Neural cell (in vitro differentiated cells): ENCODE measurements around the gene ART1.

ENCODE experiments used
- CTCF ChIP-seq: fragments of 450-650 bp; IDR thresholded peaks from 2 replicates; pipeline ENCODE4 v1.5.1; 2014; ENCODE audit warnings: antibody characterized with exemption, mild to moderate bottlenecking, moderate library complexity; ENCODE audit not compliant: poor library complexity, severe bottlenecking
- EP300 ChIP-seq: fragments of 450-650 bp; conservative IDR thresholded peaks from 2 replicates; pipeline ENCODE4 v1.6.1; 2014; ENCODE audit warnings: antibody characterized with exemption, mild to moderate bottlenecking, moderate library complexity; ENCODE audit not compliant: poor library complexity, severe bottlenecking
- MXI1 ChIP-seq: fragments of 450-650 bp; conservative IDR thresholded peaks from 2 replicates; pipeline ENCODE4 v1.6.1; 2014; ENCODE audit warnings: antibody characterized with exemption, mild to moderate bottlenecking; ENCODE audit not compliant: poor library complexity, severe bottlenecking
- RAD21 ChIP-seq: fragments of 450-650 bp; conservative IDR thresholded peaks from 2 replicates; pipeline ENCODE4 v1.6.1; 2014; ENCODE audit warnings: antibody characterized with exemption, mild to moderate bottlenecking, moderate library complexity
- SMC3 ChIP-seq: fragments of 450-650 bp; conservative IDR thresholded peaks from 2 replicates; pipeline ENCODE4 v1.6.1; 2014; ENCODE audit warnings: antibody characterized with exemption, mild to moderate bottlenecking, moderate library complexity; ENCODE audit not compliant: poor library complexity
- TAF1 ChIP-seq: IDR thresholded peaks from 2 replicates; pipeline ENCODE4 v1.6.1; 2012; ENCODE audit warnings: low read depth
- TF ChIP-seq, protein P1 (sequence below): IDR thresholded peaks from 2 replicates; pipeline ENCODE4 v1.6.1; 2012; ENCODE audit warnings: borderline replicate concordance

- TF ChIP-seq TAF1 (no peak), RAD21 (no peak), EP300 (no peak), CTCF (no peak), MXI1 (no peak), SMC3 (no peak)
- TF ChIP-seq, protein P1, sequence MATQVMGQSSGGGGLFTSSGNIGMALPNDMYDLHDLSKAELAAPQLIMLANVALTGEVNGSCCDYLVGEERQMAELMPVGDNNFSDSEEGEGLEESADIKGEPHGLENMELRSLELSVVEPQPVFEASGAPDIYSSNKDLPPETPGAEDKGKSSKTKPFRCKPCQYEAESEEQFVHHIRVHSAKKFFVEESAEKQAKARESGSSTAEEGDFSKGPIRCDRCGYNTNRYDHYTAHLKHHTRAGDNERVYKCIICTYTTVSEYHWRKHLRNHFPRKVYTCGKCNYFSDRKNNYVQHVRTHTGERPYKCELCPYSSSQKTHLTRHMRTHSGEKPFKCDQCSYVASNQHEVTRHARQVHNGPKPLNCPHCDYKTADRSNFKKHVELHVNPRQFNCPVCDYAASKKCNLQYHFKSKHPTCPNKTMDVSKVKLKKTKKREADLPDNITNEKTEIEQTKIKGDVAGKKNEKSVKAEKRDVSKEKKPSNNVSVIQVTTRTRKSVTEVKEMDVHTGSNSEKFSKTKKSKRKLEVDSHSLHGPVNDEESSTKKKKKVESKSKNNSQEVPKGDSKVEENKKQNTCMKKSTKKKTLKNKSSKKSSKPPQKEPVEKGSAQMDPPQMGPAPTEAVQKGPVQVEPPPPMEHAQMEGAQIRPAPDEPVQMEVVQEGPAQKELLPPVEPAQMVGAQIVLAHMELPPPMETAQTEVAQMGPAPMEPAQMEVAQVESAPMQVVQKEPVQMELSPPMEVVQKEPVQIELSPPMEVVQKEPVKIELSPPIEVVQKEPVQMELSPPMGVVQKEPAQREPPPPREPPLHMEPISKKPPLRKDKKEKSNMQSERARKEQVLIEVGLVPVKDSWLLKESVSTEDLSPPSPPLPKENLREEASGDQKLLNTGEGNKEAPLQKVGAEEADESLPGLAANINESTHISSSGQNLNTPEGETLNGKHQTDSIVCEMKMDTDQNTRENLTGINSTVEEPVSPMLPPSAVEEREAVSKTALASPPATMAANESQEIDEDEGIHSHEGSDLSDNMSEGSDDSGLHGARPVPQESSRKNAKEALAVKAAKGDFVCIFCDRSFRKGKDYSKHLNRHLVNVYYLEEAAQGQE, result no peak
Observed at GRCh38 chr11:3703383-3703782, 58.5 kb downstream of the ART1 start.
